ENCODE measurements around the gene SLC6A19.

SLC6A19 gene

GRCh38 chr5:1195916-1196315 lies 5.5 kb upstream of the SLC6A19 start:
- DNase-seq (ENCODE audit: low read depth), result no peak

- DNase-seq (ENCODE audit: low read depth), result no peak
These were observed 4.8 kb upstream of the SLC6A19 start for GRCh38 chr5:1196562-1196961.

GRCh38 chr5:1197876-1198666 lies 3.3 kb upstream of the SLC6A19 start:
- no peak for DNase-seq (ENCODE audit: low read depth)

GRCh38 chr5:1199340-1199648 lies 2.1 kb upstream of the SLC6A19 start:
- no peak for DNase-seq (ENCODE audit: low read depth)

GRCh38 chr5:1199649-1200494 lies 1.5 kb upstream of the SLC6A19 start:
- DNase-seq (ENCODE audit: low read depth), result no peak

GRCh38 chr5:1200495-1201326 lies 684 bp upstream of the SLC6A19 start:
- DNase-seq (ENCODE audit: low read depth), result no peak

GRCh38 chr5:1202026-1202797 lies 817 bp downstream of the SLC6A19 start:
- no peak for DNase-seq (ENCODE audit: low read depth)

- DNase-seq (ENCODE audit: low read depth), result no peak
These were observed 1.4 kb downstream of the SLC6A19 start for GRCh38 chr5:1202798-1203185.

GRCh38 chr5:1203311-1203967 lies 2.0 kb downstream of the SLC6A19 start:
- DNase-seq (ENCODE audit: low read depth), result no peak

GRCh38 chr5:1203968-1204692 lies 2.7 kb downstream of the SLC6A19 start:
- DNase-seq (ENCODE audit: low read depth), result no peak

GRCh38 chr5:1204693-1205242 lies 3.4 kb downstream of the SLC6A19 start:
- DNase-seq (ENCODE audit: low read depth), result no peak

- DNase-seq (ENCODE audit: low read depth), result no peak
These were observed 4.1 kb downstream of the SLC6A19 start for GRCh38 chr5:1205255-1206180.

- DNase-seq (ENCODE audit: low read depth), result no peak
These were observed 5.4 kb downstream of the SLC6A19 start for GRCh38 chr5:1206521-1207412.

- no peak for DNase-seq (ENCODE audit: low read depth)
These were observed 6.2 kb downstream of the SLC6A19 start for GRCh38 chr5:1207555-1207954.

- DNase-seq (ENCODE audit: low read depth), result no peak
These were observed 6.9 kb downstream of the SLC6A19 start for GRCh38 chr5:1208221-1208742.

GRCh38 chr5:1208743-1209488 lies 7.5 kb downstream of the SLC6A19 start:
- no peak for DNase-seq (ENCODE audit: low read depth)

- no peak for DNase-seq (ENCODE audit: low read depth)
These were observed 8.1 kb downstream of the SLC6A19 start for GRCh38 chr5:1209489-1209852.
